Mesodermal cell (in vitro differentiated cells): ENCODE data around the gene ODAM.
"Not testable (repeated sequence)": the region's sequence is repeated elsewhere in the genome, so short reads cannot be mapped to it uniquely, and the experiment has no call there.

ENCODE experiments used
- H3K27ac ChIP-seq: 2 replicates; pipeline ENCODE4 v1.7.0; 2013; ENCODE audit warnings: mild to moderate bottlenecking, low read depth, low read length, moderate library complexity; ENCODE audit not compliant: severe bottlenecking
- H3K36me3 ChIP-seq: 2 replicates; pipeline ENCODE4 v1.7.1; 2013; ENCODE audit warnings: mild to moderate bottlenecking, low read length, moderate library complexity; ENCODE audit not compliant: control insufficient read depth, insufficient read depth
- H3K4me1 ChIP-seq: one replicate; pipeline ENCODE4 v1.7.1; 2013; ENCODE audit warnings: mild to moderate bottlenecking, low read length; ENCODE audit not compliant: insufficient read depth, control insufficient read depth, poor library complexity, severe bottlenecking
- H3K4me3 ChIP-seq: 2 replicates; pipeline ENCODE4 v1.7.0; 2013; ENCODE audit warnings: low read length, control low read depth, mild to moderate bottlenecking; ENCODE audit not compliant: insufficient read depth, poor library complexity, severe bottlenecking; ENCODE audit errors: extremely low read depth
- H3K9me3 ChIP-seq: 2 replicates; pipeline ENCODE4 v1.7.1; 2013; ENCODE audit warnings: mild to moderate bottlenecking, low read length, moderate library complexity; ENCODE audit not compliant: control insufficient read depth
- WGBS, 2 experiments: methylation state at CpG; one replicate each; pipeline ENCODE4 v1.1.5; 2013; ENCODE audit warnings: missing lambda C conversion rate in 2 of 2; ENCODE audit not compliant: insufficient coverage in 2 of 2; 5-methylcytosine and 5-hydroxymethylcytosine counted together

The ODAM gene

GRCh38 chr4:70216550-70216949, 21.0 kb downstream of the ODAM start:
- not testable (repeated sequence) for H3K27ac ChIP-seq, H3K9me3 ChIP-seq, H3K36me3 ChIP-seq, H3K4me1 ChIP-seq, H3K4me3 ChIP-seq
- WGBS, 2 experiments: no CpG with 5 or more reads among the region's 1 CpG

GRCh38 chr4:70221389-70221788, 25.9 kb downstream of the ODAM start:
- no CpG with 5 or more reads among the region's 3 CpGs for WGBS, 2 experiments
- H3K4me1 ChIP-seq, H3K4me3 ChIP-seq, H3K27ac ChIP-seq, H3K36me3 ChIP-seq, H3K9me3 ChIP-seq: not testable (repeated sequence)

- H3K4me3 ChIP-seq, H3K36me3 ChIP-seq, H3K27ac ChIP-seq, H3K4me1 ChIP-seq, H3K9me3 ChIP-seq: not testable (repeated sequence)
Observed at GRCh38 chr4:70221818-70222217, 26.3 kb downstream of the ODAM start.

- Histone ChIP-seq H3K27ac (no peak within 1 kb of the TSS), H3K4me1 (no peaks in the 10 kb centered on the region), H3K4me3 (no peak within 1 kb of the TSS), H3K9me3 (no peaks in the 10 kb centered on the region), H3K36me3 (no peaks in the 10 kb centered on the region)
- no CpG with 5 or more reads among the region's 2 CpGs for WGBS, 2 experiments
Observed at GRCh38 chr4:70225824-70226223, 30.3 kb downstream of the ODAM start, which contains the start of gene FDCSP. TSS of gene FDCSP (plus strand) at chr4:70226124. CDS start at chr4:70231195, 5,071 bp downstream.

GRCh38 chr4:70236125-70236524, 40.6 kb downstream of the ODAM start:
- Histone ChIP-seq H3K36me3 (no peaks in the 10 kb centered on the region), H3K9me3 (no peaks in the 10 kb centered on the region), H3K4me1 (peaks cover 18% of the 10 kb centered on the region), H3K27ac (no peak overlapping the region), H3K4me3 (no peak overlapping the region)
- no CpG with 5 or more reads among the region's 1 CpG for WGBS, 2 experiments

- 80 to 89% methylated on average over 1 of the region's 3 CpGs for WGBS, 2 experiments
Observed at GRCh38 chr4:70239131-70239883, 43.8 kb downstream of the ODAM start.

GRCh38 chr4:70239884-70240591, 44.5 kb downstream of the ODAM start:
- H3K27ac ChIP-seq: peak overlapping the region; percentile 75
- no peak overlapping the region for H3K4me3 ChIP-seq
- no peaks in the 10 kb centered on the region for H3K36me3 ChIP-seq
- peaks cover 18% of the 10 kb centered on the region for H3K4me1 ChIP-seq
- WGBS, 2 experiments: 62 to 88% methylated on average over 3 of the region's 5 CpGs
- no peaks in the 10 kb centered on the region for H3K9me3 ChIP-seq

More at GRCh38 chr4:70239131-70239883, 43.8 kb downstream of the ODAM start:
- Histone ChIP-seq H3K4me1 (peaks cover 18% of the 10 kb centered on the region), H3K27ac (peak overlapping the region; percentile 75), H3K36me3 (no peaks in the 10 kb centered on the region), H3K4me3 (no peak overlapping the region), H3K9me3 (no peaks in the 10 kb centered on the region)

GRCh38 chr4:70242297-70242696, 46.8 kb downstream of the ODAM start, which contains the start of gene CSN3:
TSS of gene CSN3 (plus strand) at chr4:70242597. CDS start at chr4:70244820, 2,223 bp downstream.
- WGBS, 2 experiments: no CpG with 5 or more reads among the region's 3 CpGs
- peaks cover 18% of the 10 kb centered on the region for H3K4me1 ChIP-seq
- not testable (repeated sequence) for H3K4me3 ChIP-seq, H3K27ac ChIP-seq, H3K36me3 ChIP-seq, H3K9me3 ChIP-seq

GRCh38 chr4:70243091-70243490, 47.6 kb downstream of the ODAM start:
- Histone ChIP-seq H3K36me3 (no peaks in the 10 kb centered on the region), H3K4me1 (peaks cover 10% of the 10 kb centered on the region), H3K4me3 (no peak overlapping the region), H3K9me3 (no peaks in the 10 kb centered on the region), H3K27ac (no peak overlapping the region)
- WGBS, 2 experiments: 50% methylated on average over 2 of the region's 4 CpGs; no CpG with 5 or more reads in 1 of the 2 experiments

- 90% methylated on average over 2 of the region's 3 CpGs; no CpG with 5 or more reads in 1 of the 2 experiments for WGBS, 2 experiments
- H3K27ac ChIP-seq: no peak overlapping the region
- H3K9me3 ChIP-seq: no peaks in the 10 kb centered on the region
- H3K4me1 ChIP-seq: no peaks in the 10 kb centered on the region
- H3K36me3 ChIP-seq: no peaks in the 10 kb centered on the region
- H3K4me3 ChIP-seq: no peak overlapping the region
Observed at GRCh38 chr4:70251250-70251944, 55.9 kb downstream of the ODAM start.
